LNCAP (cell line): Measurements from ENCODE around the gene GARS1.

ENCODE experiments used
- CTCF ChIP-seq: fragments of 450-650 bp; IDR thresholded peaks from 2 replicates; pipeline ENCODE4 v1.5.1; 2017; ENCODE audit warnings: mild to moderate bottlenecking

Gene GARS1

GRCh38 chr7:30618080-30618676 is 23.5 kb downstream of the GARS1 start:
- TF ChIP-seq CTCF, result no peak

- TF ChIP-seq CTCF, result no peak
Observed at GRCh38 chr7:30618961-30619360, 24.3 kb downstream of the GARS1 start.

- no peak for TF ChIP-seq CTCF
Observed at GRCh38 chr7:30625283-30625682, 30.6 kb downstream of the GARS1 start.

GRCh38 chr7:30627026-30627425 is 32.3 kb downstream of the GARS1 start:
- no peak for TF ChIP-seq CTCF

- TF ChIP-seq CTCF, result no peak
Observed at GRCh38 chr7:30630986-30631385, 36.3 kb downstream of the GARS1 start.

GRCh38 chr7:30633223-30633622 is 38.5 kb downstream of the GARS1 start:
- TF ChIP-seq CTCF, result no peak

GRCh38 chr7:30634193-30634626 is 39.5 kb downstream of the GARS1 start:
- no peak for TF ChIP-seq CTCF

- TF ChIP-seq CTCF, result no peak
Observed at GRCh38 chr7:30634634-30635201, 40.0 kb downstream of the GARS1 start.
